Stimulated activated CD4-positive, alpha-beta T cell treated with anti-CD3 and anti-CD28 coated beads, TNF-alpha, amount 100 ng/mL, for 24 hours (primary cell): ENCODE data around the gene ZNF524.

Experiments
- DNase-seq, 3 experiments: peaks; one replicate each; pipeline ENCODE4 v3.0.0-alpha.2; 2020; ENCODE audit warnings: low read depth in 3 of 3

The ZNF524 gene

GRCh38 chr19:55620410-55621204 lies 20.5 kb downstream of the ZNF524 start:
- no peak for DNase-seq

DNA sequence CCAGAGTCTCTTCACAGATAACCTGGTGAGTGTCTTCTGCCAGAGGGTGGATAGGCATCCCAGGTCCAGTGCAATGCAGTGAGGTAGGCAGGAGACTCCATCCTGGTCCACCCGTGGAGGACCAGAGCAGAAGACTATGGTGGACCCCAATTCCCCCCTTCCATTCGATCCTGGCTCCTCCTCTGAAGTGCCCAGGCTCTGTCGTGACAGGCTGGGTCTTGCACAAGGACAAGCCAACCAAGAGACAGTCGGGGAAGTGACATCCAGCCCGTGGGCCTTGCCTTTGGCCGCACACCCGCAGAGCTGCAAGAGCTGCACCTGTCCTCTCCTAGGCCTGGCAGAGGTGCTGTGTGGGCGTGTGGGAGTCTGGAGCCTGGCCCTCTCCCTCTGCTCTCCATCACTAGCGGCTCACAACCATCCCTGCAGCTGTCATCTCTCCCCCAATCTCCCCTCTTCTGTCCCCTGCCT lies 21.2 kb downstream of the ZNF524 start:
- no peak for DNase-seq

DNA sequence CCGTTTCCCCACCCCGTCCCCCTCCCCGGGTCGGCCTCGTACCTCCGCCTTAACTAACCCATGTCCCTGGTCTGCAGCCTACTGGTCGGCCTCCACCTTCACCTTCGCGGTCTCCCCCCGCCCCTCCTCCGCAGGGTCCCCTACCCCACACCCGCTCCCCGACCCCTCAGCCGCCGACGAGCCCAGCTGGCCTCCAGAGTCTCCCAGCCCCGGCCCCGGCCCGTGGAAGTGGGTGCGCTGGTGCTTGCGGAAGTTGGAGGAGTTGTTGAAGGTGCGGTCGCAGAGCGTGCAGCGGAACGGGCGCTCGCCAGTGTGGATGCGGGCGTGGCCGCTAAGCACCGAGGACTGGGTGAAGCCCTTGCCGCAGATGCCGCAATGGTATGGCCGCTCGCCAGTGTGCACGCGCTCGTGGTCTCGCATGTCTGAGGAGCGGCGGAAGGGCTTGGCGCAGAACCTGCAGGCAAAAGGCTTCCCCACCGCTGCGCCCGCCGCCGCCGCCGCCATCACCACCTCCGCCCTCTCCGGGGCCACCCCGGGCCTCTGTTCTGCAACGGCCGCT lies 21.7 kb downstream of the ZNF524 start:
- no peak for DNase-seq

DNA sequence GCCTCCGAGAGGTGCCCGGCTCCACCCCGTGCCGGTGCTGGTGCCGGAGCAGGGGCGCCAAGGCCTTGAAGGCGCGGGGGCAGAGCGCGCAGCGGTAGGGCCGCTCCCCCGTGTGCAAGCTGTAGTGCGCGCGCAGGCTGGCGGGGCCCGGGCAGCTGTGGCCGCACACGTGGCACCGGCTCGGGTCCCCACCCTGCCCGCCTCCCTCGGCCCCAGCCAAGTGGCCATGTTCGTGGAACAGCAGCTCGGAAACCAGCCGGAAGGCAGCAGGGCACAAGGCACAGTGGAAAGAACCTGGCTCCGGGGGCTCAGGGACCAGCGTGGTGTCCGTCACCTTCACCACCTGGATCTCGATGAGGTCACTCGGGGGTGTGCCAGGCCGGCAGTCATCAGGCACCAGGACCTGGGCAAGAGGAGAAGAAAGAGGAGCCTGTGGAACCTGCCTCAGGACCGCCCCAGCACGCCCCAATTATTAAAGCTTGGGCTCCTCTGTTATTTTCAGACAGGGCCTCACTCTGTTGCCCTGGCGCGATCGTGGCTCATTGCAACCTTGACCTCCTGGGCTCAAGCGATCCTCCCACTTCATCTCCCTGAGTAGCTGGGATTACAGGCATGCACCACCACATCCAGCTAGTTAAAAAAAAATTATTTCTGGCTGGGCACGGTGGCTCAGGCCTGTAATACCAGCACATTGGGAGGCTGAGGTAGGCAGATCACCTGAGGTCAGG lies 22.3 kb downstream of the ZNF524 start:
- DNase-seq = no peak

GRCh38 chr19:55623130-55623529 lies 23.0 kb downstream of the ZNF524 start:
- no peak for DNase-seq

DNA sequence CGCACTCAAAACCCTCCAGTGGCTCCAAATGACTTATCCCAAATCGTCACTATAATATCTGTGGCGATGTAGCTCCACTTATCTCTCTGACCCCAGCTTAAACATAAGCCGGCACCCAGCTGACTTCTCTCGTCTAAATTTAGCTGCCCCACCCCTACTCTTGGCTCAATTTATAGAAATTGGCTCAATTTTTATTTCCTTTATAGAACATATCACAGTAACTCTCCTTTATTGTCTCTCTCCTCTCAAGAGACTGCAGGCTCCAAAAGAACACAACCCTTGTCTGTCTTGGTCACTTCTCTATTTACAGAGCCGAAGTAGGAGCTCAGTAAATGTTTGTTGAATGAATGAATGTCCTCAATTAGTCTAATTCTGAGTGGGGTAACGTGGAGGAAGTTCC lies 23.5 kb downstream of the ZNF524 start:
- no peak for DNase-seq

DNA sequence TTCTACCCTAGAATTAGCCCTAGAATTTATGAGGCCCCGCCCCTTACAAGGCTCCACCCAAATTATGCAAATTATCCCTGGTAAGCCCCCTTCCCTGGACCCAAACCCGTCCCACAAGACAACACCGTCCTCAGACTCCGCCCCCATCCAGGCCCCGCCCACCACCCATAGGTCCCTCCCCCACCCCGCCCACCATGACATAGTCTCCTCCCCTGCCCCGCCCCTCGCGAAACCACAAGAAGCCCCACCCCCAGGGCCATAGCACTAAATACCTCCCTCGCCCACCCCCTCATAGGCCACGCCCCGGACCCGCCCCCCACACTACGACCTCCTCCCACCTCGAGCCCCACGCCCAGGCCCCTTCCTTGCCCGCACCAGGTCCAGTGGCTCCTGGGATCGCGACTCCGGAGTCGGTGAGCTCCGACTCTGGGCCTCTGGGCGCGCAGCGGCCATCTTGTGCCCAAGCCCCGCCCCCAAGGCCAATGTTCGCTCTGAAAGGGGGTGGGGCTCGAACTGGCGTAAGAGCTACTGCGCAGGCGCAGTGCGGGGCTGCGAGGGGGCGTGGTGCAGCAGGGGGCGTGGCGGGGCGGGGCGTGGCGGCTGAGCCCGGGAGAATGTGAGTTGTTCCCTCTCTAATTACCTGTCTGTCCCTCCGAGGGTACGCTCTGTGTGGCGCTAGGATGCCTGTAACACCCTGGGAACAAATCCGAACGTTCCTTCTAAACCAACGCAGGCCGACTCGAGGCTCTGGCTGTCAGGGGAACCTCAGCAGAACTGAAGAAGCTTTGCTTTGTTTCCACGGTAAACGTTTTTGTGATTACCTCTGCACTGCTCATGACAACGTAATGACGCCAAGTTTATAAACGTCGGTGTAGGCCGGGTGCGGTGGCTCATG lies 24.3 kb downstream of the ZNF524 start, which contains the start of gene ZNF784:
Gene ZNF784 (minus strand): TSS at position 458 of the 895 bp plus-strand sequence. CDS start 5 bp downstream, at position 453.
- peak; percentile 87 to 91 (median 88) for DNase-seq

DNA sequence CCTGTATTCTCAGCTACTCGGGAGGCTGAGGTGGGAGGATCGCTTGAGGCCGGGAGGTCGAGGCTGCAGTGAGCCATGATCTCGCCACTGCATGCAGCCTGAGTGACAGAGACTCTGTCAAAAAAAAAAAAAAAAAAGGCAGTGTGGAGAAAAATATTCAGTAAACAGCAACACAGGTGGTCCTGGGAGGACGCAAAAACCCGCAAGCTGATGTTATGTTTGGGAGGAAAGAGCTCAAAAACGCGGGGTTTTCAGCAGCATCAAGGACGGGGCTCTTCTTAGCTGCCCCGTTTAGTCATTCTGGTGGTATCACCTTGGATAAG lies 24.9 kb downstream of the ZNF524 start:
- no peak for DNase-seq

GRCh38 chr19:55626350-55626749 lies 26.3 kb downstream of the ZNF524 start:
- peak in 1 of 3 experiments; percentile 41 for DNase-seq

- DNase-seq = peak; percentile 74 to 92 (median 77)
Observed at GRCh38 chr19:55632463-55632834, 32.4 kb downstream of the ZNF524 start.

DNA sequence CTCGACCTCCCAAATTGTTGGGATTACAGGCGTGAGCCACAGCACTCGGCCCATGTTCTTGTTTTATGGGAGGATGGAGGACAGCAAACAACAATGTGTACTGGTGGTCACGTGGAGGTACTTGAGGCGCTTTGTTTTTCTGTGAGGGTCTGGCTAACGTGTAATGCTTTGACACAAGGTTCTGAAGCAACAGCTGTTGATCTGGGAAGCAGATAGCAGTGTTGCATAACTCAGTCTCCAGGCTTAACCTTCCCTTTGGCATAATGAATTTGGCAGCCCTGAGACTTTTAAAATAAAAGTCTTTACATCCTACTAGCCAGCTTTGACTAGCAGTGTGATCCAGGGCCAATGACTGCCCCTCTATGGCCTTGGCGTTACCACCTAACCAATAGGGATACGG lies 33.8 kb downstream of the ZNF524 start:
- no peak for DNase-seq

DNA sequence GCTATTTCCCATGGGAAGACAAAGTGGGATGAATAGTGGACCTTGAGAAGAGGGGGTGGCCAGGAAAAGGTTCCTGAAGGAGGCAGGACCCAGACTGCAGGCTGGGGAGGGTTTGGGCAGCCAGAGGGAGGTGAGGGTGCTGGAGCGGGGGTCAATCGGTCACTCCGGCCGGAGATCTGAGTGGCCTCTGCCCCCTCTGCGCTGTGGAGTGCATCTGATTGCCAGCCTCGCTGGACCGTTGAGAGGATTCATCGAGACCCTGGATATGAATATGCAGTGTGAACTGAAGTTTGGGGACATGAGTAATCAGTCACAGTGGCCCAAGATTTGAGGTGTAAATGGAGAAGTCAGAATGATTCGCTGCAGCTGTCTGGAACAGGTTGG lies 35.2 kb downstream of the ZNF524 start:
- DNase-seq = no peak

DNA sequence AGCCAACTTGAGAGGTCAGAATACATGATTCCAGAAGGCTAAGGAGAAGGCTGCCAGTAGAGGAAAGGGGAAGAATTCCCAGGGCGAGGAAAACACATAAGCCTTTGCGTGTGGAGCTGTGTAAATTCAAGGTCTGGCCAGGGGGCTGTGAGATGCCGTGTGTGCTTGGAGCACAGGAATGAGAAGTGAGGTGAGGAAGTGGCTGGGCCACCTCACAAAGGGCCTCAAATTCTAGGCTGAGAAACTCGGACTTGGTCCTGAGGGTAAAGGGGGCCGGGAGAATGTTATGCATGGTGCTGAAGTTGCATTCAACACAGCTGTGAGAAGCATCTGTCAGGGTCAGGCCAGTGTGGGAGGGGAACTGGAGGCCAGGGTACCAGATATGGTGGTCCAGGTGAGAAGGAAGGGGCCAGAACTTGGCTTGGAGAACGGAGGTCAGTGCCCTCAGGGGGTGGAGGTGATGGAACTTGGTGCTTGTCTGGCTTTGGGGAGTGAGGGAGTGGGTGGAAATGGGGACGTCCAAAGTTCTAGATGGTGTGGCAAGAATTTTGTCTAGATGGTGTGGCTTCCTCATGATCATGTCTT lies 35.9 kb downstream of the ZNF524 start:
- DNase-seq = no peak

DNA sequence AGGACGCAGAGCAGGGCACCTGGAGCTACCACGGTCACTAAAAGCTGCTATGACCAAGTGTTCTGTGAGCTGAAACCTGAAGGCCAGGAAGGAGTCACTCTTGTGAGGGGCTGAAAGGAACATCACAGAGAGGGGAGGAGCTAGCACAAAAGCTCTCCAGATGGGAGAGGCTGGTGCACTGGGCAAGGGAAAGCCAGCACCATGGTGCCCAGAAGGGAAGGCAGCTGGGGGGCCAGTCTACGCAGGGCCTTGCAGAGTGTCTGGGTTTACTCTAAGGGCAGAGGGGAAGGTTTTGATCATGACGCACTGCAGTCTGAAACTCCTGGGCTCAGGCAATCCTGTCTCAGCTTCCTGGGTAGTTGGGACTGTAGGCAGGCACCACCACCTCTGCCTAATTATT lies 36.6 kb downstream of the ZNF524 start:
- no peak for DNase-seq

DNA sequence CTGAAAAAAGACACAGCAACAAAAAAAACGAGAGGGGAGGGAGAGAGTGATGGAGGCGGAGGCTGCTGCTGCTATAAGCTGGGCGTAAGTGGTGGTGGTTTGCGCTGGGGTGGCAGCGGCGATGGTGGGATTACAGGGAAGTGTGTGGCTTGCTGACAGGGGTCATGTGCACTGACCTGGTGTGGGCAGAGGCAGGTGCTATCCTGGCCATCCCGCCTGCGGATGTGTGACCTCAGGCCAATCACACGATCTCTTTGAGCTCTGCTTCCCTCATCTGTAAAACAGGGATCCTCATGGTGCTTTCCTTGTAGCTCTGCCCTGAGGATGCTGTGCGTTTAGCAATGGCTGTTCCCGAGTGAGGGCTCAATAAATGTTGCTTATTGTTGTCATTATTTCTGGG lies 37.4 kb downstream of the ZNF524 start:
- DNase-seq = no peak

- DNase-seq = peak in 1 of 3 experiments; percentile 64
Observed at GRCh38 chr19:55638864-55639359, 38.8 kb downstream of the ZNF524 start.

- DNase-seq = peak in 1 of 3 experiments; percentile 67
Observed at GRCh38 chr19:55640043-55640576, 40.0 kb downstream of the ZNF524 start.

DNA sequence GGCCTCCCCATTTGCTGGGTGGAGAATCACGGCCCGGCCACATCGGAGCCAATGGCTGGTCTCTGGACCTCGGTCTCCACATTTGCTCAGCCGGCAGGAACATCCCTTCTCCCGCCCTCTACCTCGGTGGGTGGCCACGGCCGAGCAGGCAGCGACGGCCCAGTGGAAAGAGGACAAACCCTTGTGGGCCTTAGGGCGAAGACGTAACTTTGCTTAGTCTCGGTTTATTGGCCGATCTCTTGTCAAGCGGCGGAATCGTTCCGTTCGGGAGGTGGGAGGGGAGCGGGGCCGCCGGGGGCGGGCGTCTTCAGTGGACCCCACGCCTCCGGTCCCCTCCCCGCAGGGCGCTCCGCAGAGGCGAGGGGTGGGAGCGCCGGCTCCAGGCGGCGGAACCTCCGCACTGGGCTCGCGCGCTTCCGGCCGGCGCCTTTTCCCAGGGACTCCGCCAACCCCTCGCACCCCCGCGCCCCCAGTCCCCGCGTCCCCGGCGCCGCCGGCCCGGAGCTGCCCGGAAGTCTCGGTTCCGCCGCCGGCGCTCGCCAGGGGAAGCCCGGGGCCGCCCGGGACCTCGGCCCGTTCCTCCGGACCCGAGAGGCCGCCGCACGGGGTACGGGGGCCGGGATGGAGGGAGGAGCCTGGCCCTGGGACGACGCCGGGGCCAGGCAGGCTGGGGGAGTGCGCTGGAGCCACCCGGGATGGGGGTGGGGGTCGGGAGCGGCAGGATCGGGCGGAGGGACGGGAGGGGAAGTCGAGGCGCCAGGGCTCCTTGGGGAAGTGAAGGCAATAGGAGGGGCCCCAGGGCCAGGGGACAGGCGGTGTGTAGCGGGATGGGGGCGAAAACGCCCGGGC lies 40.7 kb downstream of the ZNF524 start, which contains the start of gene ZNF580:
Gene ZNF580 (plus strand): TSS at position 426 of the 849 bp plus-strand sequence. CDS start 1,507 bp downstream, outside the sequence.
- DNase-seq = peak in 1 of 3 experiments; percentile 69

DNA sequence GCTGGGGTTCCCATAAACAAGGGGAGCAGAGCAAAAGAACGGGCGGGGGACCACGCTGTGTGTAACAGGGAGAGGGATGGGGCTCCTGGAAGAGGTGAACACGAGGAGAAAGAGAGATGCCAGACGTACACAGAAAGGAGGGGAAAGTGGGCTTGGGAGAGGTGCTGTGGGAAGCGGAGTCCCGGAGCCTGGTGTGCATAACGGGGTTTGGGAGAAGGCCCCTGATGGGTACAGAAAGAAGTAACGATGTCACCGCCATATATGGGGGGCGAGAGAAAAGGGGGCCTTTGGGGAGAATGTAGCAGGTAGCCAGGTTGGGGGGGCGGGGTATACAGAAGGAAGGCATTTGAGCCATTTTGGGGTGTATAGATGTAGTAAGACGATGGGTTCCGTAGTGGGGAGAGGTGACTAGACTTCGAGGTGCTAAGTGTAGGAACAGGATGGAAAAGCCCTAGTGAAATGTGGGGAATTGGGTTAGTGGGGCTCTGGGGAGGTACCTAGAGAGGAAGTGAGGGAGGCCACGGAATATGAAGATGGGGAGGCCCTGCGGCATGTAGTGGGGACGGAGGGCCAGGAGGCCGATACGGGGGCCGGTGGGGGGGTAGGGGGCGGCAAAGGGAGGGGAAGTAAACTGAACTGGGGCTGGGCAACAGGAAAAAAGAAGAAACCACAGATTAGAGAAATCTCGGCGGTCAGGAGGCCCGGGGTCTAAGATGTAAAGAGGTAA lies 41.5 kb downstream of the ZNF524 start:
- DNase-seq = peak in 1 of 3 experiments; percentile 32
